SKM-1 treated with dmso at 0.1 percent for 144 hours (cell line): ENCODE data around the gene MTCH1.
A peak's percentile ranks its signal among the peaks of the same experiment; 100 is the strongest.

Experiments used
- DNase-seq: peaks from one replicate; lab custom pipeline; 2025; ENCODE audit not compliant: unreplicated experiment; lab: John Stamatoyannopoulos, UW

MTCH1 gene

DNA sequence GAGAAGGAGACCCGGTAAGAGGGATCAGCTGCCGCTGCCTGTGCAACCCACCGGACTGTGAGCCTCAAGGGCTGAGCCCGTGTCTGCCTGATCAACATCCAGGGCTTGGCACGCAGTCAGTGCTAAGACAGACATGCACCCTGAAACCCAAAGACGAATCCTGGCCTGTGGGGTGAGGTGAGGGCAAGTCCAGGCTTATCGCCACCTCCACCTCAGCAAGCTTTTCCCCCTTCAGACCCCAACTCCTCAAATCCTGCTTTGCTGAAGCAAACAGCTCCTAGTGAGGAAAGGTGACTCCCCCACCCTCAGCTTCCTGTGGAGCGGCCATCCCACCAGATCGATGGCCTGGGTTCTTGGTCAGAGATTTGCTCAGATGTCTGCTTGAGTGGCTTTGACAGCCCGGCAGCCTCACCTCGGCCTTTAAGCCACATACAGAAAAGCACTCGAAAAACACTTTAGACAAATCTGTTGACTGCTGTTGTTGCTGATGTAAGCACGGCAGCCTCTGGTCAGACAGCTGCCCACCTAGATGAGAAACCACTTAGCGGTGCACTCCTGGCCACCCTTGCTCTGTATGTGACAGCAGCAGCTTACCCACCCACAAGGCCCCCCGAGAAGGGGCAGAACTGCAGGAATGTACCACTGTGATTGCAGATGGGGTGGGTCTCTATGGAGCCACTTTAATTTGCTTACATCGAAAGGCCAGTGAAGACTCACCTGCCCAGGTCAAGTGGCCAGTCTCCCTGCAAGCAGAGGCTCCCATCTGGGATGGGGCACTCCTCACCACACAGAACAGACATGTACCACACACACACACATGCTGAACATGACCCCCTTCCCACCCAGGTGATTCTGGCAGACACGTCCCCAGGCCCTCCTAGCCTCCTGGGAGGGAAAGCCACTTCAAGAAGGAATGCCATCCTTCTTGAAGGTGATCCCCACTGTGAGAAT lies 14.8 kb downstream of the MTCH1 start:
- no peak for DNase-seq

DNA sequence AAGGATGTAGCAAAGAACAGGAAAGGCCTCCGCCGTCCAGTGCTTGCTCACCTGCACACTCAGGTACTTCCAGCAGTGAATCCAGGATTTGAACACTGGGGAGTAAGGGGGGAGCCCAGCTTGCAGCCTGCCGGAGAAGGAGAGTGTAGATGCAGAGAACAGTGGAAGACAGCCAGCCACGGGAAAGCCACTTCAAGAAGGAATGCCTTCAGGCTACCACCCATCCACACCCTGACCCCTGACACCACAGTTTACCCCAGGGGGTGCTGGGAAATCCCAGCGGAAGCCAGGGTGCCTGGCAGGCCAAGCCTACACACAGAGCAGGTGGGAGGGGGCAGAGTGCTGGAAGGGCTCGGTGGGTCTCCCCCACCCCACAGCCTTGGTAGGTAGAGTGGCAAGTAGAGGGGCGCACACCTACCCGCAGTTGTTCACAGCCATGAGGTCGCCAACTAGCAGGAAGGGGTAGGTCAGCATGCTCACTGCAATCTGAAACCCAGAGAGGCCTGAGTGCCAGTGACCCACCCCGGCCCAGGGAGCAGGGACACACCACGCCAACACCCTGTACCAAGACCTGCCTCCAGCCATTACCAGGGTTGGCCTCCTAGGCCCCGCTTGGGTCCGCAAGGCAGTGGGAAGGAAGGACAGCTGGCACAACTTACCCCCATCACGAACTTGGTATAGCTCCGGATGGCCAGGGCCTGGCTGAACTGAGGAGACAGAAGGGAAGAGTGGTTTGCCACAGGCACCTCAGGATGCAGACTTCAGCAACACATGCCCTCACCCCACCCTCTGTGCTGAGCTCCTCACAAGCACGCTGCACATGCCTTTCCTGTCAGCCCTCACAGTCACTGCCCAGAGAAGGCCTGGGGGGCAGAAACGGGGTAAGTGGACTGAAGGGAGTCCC lies 15.8 kb downstream of the MTCH1 start:
- DNase-seq: no peak

DNA sequence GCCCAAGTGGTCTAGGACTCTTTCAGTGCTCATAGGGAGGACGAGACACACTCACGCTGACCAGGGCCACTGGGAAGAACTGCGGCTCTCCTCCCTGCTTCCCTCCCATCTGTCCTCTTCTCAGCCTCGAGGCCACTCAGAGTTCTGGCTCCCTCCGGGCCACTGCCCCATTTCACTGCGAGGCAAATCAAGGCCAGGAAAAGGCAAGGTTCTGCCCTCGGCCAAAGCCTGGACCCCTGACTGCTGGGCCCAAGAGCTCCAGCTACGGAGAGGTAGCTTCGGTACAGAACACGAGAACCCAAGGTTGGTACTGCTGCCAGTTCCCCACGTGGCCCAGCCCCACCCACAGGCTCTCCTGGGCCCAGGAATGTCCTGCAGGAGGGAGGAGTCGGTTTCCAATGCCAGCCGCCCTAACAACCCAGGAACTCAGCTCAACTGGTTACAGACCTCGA lies 16.7 kb downstream of the MTCH1 start:
- DNase-seq: no peak

DNA sequence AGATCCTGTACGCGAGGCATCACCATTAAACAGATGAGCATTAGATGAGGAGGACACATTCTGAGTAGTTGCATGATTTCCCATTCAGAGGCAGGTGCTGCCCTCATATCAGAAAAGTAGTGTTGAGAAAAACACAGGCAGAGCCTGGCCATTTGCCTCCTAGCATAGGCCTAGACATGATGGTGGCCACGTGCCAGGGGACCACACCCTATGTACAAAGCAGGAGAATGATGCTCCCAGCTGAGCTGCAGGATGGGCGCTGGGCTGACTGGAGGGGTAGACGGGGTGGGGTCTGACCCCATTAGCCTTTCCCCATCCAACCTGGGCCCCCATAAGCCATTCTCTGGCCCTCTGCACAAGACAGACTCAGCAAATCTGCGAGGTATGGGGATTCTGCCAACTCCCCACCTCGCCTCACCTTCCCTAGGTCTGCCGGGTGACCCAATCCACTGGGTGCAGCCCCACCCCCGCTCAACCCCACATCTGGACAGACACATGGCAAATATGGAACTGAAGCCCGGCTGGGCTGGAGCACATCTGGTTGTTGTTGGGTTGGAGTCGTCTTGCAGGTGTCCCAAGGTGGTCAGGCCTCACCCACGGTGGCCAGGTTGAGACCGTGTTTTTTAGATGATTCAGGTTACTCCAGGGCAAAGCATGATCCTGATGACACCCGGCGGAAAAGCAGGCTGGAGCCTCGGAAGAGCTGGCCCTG lies 17.6 kb downstream of the MTCH1 start:
- DNase-seq: no peak

DNA sequence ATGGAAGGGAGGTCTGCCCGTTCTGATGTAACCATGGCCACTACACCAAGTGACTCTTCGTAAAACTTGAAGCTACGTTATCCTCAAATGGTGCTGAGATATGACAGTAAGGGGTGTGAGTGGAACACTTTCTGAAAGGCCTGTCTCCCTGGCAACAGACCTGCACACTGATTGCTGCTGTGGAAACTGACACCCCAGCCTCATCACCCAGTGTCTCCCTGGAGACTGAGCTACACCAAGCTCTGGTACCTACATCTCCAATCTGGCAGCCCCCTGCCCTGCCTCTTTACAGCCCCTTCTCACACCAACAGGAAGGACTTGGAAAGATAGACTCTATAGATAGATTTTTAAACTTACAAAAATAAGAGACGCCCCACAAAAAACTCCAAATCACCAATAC lies 18.2 kb downstream of the MTCH1 start:
- no peak for DNase-seq

DNA sequence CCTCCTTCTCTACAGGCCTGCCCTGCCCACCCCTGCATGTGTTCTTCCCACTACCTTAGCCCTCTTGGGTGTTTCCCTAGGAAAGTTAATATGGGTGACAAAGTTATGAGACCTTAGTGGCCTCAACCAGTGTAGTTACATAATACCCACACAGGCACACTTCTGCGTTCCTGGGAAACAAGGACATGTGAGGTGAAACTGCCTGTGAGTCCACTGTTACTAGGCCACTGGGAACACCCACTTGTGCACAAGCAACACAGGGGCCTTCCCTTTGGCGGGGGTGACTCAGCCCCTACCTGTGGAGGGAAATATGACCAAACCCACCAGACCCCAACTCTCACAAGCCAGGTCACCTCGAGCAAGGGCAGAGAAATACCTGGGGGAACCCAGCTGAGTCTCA lies 18.7 kb downstream of the MTCH1 start:
- no peak for DNase-seq

DNA sequence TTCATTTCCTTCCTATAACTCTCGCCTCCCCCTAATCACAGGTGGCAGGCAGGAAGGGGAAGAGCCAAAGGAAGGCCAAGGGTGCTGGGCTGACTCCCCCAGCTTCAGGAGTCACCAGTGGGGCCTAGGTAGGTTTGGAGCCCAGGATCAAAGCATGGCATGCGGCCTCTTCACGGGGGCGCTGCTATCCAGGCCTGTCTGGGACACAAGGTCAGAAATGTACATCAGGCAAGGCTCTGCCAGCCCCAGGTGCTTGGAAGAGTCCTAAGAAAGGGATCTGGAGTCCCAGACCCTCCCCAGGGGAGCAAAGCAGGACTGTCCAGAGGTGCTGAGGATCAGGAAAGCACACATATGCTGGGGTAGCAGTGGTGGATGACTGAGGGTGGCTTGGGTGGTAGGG lies 21.1 kb downstream of the MTCH1 start:
- DNase-seq: no peak

DNA sequence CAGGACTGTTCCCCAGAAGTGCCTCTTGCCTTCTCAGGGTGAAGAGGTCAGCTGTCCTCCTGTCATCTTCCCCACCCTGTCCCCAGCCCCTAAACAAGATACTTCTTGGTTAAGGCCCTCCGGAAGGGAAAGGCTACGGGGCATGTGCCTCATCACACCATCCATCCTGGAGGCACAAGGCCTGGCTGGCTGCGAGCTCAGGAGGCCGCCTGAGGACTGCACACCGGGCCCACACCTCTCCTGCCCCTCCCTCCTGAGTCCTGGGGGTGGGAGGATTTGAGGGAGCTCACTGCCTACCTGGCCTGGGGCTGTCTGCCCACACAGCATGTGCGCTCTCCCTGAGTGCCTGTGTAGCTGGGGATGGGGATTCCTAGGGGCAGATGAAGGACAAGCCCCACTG lies 21.6 kb downstream of the MTCH1 start:
- DNase-seq: no peak

DNA sequence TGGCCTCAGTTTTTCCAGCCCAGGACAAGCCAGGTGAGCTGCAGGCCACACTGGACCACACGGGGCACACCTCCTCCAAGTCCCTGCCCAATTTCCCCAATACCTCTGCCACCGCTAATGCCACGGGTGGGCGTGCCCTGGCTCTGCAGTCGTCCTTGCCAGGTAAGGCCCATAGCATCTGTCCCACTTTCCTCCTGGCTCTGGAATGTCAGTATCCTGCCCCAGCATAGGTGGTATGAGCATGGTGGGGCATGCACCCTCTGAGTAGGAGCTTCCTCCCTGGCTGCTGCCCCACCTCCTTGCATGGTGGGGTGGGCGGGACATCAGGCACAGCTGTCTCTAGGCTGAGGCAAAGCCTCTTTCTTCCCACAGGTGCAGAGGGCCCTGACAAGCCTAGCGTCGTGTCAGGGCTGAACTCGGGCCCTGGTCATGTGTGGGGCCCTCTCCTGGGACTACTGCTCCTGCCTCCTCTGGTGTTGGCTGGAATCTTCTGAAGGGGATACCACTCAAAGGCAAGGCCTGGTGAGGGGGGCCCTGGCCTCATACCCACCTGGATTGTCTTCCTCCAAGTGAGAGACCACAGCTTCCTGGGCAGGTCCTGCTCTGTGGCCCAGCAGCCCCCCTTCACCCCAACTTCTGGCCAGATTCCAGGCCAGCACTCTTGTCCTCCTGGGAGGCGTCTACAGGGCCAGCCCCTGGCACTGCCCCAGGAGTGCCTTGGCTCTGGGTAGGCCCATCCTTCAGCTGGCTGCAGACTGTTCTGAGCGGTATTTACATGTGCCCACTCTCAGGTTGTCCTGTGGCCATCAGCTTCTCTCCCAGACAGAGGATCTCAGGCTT lies 22.3 kb downstream of the MTCH1 start:
- no peak for DNase-seq

DNA sequence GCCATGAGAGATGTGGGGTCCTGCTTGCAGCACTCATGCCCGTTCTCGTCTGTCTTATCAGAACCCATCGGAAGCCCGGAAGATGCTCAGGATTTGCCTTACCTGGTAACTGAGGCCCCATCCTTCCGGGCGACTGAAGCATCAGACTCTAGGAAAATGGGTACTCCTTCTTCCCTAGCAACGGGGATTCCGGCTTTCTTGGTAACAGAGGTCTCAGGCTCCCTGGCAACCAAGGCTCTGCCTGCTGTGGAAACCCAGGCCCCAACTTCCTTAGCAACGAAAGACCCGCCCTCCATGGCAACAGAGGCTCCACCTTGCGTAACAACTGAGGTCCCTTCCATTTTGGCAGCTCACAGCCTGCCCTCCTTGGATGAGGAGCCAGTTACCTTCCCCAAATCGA lies 23.1 kb downstream of the MTCH1 start:
- DNase-seq: peak; percentile 98

DNA sequence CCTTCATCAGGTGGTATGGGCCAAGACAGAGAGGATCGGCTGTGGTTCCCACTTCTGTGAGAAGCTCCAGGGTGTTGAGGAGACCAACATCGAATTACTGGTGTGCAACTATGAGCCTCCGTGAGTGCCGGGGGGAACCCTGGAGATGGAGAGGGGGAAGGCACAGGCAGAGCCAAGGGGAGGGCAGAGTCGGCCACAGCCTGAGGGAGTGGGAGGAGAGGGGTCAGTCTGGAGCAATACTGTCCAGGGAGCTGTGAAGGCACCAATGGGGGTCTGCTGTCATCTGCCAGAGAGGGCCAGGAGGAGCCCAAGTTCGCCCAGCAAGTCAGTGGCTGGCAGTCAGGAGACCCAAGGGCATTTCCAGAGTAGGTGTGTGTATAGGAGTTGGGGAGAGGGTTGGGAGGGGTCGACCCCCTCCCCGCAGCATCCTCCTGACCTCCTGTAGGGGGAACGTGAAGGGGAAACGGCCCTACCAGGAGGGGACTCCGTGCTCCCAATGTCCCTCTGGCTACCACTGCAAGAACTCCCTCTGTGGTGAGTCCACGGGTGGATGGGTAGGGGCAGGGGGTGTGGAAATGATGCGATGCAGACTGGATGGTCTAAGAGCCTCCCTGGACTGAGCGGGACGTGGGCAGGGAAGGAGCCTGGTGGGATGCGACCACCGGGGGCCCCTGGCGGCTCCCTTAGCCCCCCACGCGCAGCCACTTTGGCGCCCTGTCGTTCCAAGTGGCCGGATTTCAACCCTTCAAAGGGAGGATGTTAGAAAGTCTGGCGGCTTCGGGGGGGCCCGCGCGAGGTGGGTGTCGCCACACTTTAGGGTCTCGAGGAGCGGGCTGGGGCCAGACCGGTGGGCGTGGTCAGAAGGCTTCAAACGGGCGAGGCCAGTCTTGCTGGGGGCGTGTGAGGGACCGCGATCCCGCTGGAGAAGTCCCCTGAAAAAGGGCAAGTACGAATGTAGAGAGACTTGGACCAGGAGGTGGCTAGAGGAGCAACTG lies 24.3 kb downstream of the MTCH1 start:
- no peak for DNase-seq

DNA sequence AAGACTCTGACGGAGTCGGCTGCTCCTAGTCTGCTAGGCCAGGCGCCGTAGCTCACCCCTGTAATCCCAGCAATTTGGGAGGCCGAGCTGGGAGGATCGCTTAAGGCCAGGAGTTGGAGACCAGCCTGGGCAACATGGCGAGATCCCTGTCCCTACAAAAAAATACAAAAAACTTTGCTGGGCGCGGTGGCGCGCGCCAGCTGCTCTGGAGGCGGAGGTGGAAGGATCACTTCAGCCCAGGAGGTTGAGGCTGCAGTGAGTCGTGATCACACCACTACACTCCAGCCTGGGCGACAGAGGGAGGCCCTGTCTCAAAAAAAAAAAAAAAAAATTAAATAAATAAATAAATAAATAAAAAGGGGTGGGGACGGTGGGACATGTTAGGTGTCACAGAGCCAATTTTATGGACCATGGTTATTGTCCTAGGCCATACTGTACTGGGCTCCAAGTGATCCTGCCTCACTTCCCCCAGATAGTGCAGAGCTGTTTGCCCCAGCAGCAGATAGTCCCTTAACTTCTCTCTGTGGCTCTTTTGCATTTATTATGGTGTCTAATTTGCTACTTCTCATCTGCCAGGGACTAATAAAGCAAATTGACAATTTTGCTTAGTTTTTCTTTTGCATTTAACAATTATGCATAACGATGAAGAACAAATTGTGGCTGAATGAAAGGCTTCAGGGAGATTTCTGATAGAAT lies 26.3 kb downstream of the MTCH1 start:
- DNase-seq: no peak

DNA sequence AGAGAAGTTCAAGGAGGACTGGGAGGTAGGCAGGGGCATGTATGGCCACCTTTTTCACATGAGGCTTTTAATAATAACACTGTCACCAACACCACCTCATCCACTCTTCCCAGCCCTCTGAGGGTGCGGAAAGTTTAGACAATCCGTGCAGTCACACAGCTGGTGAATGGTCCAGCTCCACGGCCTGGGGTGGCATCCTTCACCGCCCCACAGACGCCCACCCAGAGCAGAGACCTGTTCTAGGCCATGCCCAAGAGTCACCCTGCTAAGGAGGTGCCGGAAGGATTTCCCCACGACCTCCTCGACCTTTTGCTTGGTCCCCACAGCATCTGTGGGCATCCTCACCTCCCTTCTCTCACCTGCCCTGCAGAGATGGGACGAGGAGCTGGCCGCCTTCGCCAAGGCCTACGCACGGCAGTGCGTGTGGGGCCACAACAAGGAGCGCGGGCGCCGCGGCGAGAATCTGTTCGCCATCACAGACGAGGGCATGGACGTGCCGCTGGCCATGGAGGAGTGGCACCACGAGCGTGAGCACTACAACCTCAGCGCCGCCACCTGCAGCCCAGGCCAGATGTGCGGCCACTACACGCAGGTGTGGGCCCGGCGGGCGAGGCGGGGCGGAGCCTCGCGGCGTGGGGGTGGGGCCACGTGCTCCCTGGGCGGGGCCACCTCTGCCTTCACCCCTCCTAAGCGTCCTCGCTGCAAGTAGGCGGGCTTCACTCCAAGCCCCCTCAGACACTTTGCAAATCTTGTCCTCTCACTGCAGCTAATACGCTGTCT lies 27.0 kb downstream of the MTCH1 start:
- DNase-seq: no peak

DNA sequence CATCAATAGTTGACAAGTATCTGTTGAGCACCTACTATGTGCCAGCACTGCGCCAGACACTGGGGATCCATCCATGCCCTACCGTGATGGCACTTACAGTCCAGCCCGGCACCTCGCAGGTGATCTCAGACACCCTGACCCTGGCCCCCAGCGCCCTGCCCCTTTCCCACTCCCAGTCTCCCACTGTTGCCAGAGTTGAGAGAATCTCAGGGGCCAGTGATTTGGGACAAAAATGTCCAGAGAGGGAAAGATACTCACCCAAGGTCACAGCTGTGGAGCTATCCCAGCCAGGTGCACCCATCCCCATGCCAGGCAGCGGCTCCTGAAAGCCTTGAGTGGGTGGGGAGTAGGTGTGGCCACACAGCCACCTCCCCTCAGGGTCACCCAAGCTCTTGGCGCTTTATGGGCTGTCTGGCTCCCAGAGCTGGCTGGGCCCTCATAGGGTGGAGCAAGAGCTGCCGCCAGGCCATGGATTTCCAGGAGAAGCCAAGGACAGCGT lies 28.2 kb downstream of the MTCH1 start:
- no peak for DNase-seq

DNA sequence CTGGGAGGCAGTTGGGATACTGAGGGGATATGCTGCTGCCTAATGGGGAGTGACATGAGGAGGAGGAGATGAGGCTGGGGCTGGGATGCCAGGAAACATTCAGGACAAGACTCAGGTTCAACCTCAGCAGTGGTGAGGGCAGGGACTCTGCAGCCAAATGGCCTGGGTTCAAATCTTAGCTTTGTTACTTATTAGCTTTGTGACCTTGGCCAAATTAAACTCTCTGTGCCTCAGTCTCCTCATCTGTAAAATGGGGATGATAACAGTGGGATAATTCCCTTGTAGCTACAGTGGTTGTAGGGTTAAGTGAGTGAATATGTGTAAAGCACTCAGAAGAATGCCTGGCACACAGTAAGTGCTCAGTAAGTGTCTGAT lies 29.6 kb downstream of the MTCH1 start:
- no peak for DNase-seq

DNA sequence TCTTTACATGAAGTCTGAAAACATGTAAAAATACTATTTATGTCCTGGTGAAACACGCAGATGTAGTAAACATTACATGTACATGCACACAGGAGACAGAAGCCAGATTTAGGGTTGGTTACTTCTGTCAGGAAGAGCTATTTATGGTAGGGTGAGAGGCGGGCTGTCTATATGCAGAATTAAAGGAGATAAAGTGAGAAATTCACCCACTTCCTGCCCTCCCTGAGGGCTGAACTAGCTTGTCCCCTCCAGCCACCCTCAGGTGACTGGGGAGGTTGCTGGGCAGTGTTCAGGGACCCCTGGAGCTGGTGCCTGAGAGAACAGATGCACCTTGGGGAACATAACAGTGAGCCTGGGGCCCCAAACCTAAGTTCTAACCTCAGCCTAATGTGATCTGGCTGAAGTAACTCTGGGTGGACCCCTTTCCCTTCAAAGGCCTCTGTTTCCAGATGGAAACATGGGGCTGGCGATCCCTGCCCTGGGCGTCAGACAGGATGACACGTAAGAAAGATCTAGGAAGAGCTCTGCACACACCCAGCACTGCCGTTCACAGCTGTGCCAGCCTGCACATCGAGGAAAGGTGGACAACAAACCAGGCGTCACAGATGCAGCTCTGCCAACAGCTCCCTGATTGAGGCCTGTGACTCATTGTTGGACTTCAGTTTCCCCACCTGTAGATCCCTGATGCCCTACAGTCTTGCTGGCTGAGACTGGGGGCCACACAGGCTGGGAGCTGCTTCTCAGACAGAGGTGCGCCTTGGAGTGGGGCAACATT lies 30.1 kb downstream of the MTCH1 start:
- DNase-seq: no peak

DNA sequence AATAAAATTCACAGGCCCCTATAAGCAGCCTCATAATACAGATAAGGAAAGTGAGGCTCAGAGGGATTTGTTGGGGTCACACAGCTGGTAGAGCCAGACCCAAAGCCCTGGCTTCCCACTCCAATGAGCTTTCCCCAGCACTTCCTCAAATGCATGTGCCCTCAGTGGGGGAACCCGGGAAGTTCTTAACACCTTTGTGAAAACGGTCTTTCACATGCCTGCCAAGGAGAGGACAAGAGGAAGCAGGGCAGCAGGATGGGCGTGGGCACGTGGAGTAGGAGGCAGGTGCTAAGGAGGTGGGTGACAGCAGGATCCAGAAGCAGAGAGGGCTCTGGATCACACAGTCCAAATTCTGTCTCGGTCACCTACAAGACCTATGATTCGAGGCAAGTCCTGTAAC lies 30.9 kb downstream of the MTCH1 start:
- DNase-seq: no peak
